Measurements from ENCODE around the gene TSC22D4.
"Not testable (repeated sequence)": the region's sequence is repeated elsewhere in the genome, so short reads cannot be mapped to it uniquely, and the experiment has no call there.

The TSC22D4 gene

DNA sequence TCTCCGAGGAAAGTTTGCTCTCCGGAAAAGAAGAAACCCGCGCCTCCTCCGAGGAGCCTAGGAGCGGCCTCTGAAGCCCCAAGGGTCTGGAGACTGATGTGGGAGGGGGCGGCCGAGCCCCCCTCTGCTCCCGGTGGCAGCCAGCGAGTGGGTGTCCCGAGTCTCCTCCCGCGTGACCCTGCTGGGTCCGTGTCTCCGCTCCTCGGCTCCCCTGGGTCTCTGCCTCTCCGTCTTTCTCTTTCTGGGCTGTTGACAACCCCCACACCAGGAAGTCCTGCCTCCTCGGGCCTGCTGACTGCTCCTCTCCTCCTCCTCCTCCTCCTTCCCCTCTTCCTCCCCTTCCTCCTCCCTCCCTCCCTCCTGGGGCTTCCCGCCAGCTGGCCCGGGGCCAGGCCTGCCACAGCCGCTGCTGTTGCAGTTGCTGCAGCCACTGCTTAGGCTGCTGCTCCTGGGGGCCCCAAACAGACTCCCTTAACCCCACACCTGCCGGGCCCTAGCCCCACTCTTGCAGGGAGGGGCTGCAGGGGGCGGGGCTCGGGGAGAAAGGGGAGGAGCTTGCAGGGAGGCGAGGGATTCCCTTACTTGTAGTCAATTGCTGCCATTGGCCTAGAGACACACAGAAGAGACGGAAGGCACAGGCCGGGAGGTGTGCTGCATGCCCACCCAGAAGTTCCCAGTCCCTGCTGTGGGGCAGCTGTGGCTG is at the start of gene TSC22D4:
TSS of gene TSC22D4 (minus strand) at position 257 of the 703 bp plus-strand sequence. CDS start 1,176 bp downstream, outside the sequence.
- peak; percentile 82 to 83 for DNase-seq (ENCODE audit: low read depth in 2 of 2)

- not testable (repeated sequence) for DNase-seq (ENCODE audit: low read depth in 2 of 2)
Measured at GRCh38 chr7:100528108-100528866, 49.3 kb upstream of the TSC22D4 start.

GRCh38 chr7:100523192-100523591 is 44.2 kb upstream of the TSC22D4 start:
- not testable (repeated sequence) for DNase-seq (ENCODE audit: low read depth in 2 of 2)

DNA sequence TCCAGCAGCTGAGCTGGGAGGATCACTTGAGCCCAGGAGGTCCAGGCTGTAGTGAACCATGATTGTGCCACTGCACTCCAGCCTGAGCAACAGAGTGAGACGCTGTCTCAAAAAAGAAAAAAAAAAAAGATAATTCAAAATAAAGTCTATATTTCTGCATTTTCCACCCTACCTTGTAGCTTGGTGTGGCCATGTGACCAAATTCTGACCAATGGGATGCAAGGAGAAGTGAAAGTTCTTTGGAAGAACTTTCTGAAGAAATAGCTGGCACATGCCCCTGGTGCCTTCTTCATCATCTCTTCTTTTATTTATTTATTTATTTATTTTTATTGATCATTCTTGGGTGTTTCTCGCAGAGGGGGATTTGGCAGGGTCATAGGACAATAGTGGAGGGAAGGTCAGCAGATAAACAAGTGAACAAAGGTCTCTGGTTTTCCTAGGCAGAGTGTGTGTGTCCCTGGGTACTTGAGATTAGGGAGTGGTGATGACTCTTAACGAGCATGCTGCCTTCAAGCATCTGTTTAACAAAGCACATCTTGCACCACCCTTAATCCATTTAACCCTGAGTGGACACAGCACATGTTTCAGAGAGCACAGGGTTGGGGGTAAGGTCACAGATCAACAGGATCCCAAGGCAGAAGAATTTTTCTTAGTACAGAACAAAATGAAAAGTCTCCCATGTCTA is 43.0 kb upstream of the TSC22D4 start:
- not testable (repeated sequence) for DNase-seq (ENCODE audit: low read depth in 2 of 2)

- no peak for DNase-seq (ENCODE audit: low read depth in 2 of 2)
Measured at GRCh38 chr7:100521076-100521475, 42.1 kb upstream of the TSC22D4 start.

- no peak for DNase-seq (ENCODE audit: low read depth in 2 of 2)
Measured at GRCh38 chr7:100520138-100520537, 41.1 kb upstream of the TSC22D4 start.

DNA sequence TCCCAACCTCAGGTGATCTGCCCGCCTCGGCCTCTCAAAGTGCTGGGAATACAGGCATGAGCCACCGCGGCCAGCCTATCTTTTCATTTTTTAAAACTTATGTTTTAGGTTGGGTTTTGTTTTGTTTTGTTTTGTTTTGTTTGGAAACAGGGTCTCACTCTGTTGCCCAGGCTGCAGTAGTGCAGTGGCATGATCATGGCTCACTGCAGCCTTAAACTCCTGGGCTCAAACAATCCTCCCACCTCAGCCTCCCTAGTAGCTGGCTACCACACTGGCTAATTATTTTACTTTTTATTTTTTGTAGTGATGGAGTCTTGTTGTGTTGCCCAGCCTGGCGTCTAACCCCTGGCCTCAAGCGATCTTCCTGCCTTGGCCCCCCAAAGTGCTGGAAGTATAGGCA is 40.6 kb upstream of the TSC22D4 start:
- no peak for DNase-seq (ENCODE audit: low read depth in 2 of 2)

GRCh38 chr7:100517305-100517704 is 38.3 kb upstream of the TSC22D4 start:
- DNase-seq (ENCODE audit: low read depth in 2 of 2), result no peak

DNA sequence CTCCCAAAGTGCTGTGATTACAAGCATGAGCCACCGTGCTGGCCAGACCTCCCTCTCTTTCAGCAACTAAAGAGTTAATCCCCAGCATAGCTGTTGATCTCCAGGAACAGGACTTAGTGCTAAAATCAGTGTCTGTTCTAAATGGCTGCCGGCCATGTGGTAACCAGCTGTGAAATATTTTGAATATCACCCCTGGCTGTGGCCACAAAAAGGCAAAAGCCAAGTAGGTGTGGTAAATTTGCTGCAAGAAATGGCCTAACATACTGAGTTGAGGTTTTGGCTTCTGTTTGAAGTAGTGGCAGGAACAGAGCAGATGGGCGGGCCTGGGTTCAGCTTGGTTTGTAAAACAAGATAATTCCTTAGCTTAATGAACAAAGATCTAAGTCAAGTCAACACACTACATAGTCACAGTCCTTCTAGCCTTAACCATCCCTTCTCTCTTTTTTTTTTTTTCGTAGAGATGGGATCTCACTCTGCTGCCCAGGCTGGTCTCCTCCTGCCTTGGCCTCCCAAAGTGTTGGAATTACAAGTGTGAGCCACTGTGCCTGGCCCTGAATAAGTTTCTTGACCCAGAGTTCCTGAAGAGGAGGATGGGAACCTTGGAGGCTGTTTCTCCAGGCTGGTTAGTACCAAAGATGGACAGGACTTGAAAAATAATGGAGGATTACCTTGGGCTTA is 37.3 kb upstream of the TSC22D4 start:
- DNase-seq (ENCODE audit: low read depth in 2 of 2), result no peak

DNA sequence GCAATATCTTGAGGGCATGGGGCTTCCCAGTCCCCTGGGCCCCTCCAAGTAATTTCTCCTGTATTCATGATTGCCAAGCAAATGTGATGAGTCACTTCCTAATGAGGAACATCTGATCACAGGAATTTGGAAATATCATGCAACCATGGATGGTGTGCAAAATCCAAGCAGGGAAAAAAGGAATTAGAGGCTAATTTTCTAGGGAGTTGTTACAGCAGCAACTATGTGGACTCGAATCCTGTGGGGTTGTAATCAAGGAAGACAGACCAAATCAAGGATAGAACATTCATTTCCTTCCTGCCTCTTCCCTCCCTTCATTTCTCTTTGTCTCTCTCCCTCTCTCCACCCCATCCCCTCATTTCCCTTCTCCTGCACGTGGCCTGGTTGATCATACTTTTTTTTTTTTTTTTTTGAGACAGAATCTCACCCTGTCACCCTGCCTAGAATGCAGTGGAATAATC is 36.1 kb upstream of the TSC22D4 start:
- no peak for DNase-seq (ENCODE audit: low read depth in 2 of 2)

- DNase-seq (ENCODE audit: low read depth in 2 of 2), result no peak
Measured at GRCh38 chr7:100513212-100513810, 34.3 kb upstream of the TSC22D4 start.

- DNase-seq (ENCODE audit: low read depth in 2 of 2), result no peak
Measured at GRCh38 chr7:100510437-100511239, 31.6 kb upstream of the TSC22D4 start.

DNA sequence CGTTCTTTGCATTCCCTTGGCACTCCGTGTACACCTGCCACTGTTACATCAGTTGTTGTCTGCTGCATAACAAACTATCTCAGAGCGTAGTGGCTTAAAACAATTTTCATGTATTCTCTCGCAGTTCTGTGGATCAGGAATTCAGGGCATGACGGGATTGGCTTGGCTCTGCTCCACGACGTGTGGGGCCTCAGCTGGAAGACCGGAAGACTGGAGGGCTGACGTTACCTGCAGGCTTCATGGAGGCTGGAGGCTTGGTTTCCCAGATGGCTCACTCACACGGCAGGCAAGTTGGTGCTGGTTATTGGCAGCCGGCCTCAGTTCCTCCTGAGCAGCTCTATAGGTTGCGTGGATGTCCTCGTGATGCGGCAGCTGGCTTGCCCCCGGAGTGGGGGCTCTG is 30.2 kb upstream of the TSC22D4 start:
- DNase-seq (ENCODE audit: low read depth in 2 of 2), result no peak

DNA sequence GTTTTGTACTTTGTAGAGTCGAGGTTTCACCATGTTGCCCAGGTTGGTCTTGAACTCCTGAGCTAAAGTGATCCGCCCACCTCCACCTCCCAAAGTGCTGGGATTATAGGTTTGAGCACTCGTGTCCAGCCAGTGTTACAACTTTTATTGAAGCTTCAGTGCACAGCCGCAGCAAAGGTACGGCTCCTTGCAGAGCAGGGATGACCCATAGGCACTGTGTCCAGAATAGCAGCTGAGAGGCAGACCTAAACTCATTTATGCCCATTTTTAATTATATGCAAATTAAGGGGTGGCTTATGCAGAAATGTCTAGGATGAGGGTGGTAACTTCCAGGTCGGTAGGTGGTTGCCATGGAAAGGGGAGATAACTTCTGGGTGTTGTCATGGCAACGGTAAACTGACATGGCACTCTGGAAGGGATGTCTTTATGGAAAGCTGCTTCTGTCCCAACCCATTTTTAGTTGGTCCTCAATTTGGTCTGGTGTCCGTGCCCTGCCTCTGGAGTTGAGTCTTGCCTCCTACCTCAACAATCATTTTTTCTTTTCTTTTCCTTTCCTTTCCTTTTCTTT is 27.4 kb upstream of the TSC22D4 start:
- DNase-seq (ENCODE audit: low read depth in 2 of 2), result no peak

DNA sequence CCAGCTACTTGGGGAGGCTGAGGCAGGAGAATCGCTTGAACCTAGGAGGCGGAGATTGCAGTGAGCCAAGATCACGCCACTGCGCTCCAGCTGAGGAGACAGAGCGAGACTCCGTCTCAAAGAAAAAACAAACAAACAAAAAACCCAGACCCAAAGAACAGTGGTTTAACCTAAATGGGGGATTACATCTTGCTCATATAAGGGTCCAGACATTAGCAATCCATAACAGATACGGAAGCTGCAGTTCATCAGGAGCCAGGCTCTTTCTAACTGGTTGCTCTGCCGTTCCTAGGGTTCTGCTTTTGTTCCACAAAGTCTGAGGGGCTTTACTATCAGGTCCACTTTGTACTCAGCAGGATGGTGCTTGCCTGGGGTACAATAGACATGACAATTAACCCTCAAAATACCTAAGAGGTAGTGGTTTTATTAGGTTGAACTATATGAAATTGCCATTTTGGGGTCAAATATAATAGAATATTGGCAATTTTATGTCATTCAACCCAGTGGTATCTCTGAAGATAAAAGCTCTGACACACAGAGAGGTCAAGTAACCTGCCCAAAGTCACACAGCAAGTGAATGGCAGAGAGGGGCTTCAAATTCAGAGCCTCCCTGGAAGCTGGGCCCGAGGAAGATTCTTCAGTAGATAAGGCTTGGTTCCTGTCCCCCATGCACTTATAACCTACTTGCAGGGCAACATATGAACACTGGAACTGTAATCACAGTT is 26.0 kb upstream of the TSC22D4 start:
- DNase-seq (ENCODE audit: low read depth in 2 of 2), result no peak

DNA sequence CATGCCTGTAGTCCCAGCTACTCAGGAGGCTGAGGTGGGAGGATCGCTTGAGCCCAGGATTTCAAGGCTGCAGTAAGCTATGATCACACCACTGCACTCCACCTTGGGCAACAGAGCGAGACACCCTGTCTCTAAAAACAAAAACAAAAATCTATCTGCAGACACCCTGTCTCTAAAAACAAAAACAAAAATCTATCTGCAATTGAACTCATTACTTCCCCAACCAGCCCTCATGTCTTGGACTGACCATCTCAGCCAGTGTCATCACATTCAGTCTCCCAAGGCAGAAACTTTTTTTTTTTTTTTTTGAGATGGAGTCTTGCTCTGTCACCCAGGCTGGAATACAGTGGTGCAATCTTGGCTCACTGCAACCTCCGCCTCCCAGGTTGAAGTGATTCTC is 25.0 kb upstream of the TSC22D4 start:
- not testable (repeated sequence) for DNase-seq (ENCODE audit: low read depth in 2 of 2)

- not testable (repeated sequence) for DNase-seq (ENCODE audit: low read depth in 2 of 2)
Measured at GRCh38 chr7:100500743-100501142, 21.7 kb upstream of the TSC22D4 start.

- DNase-seq (ENCODE audit: low read depth in 2 of 2), result no peak
Measured at GRCh38 chr7:100496509-100496908, 17.5 kb upstream of the TSC22D4 start.

- DNase-seq (ENCODE audit: low read depth in 2 of 2), result peak; percentile 33 to 54
Measured at GRCh38 chr7:100493476-100494264, 14.7 kb upstream of the TSC22D4 start.
